Spleen (tissue), 11 donors: Measurements from ENCODE around the gene ALDH1A1. TPM values are rescaled to one million over a fixed set of nuclear protein-coding genes. Genes with fewer than 3 reads are reported as not detected.

Experiments
- DNase-seq: peaks from one replicate; pipeline ENCODE4 v3.0.0-alpha.2; 2020
- H3K27ac ChIP-seq, 8 donors: fragments of 200-600 bp; sonication (generic) in 7 of 8; 1 replicate in 4 of 8; 2 replicates in 4 of 8; pipeline versions ENCODE4 v1.5.0 to v1.8.0; 2016 to 2021; ENCODE audit warnings: inconsistent platforms in 4 of 8, mild to moderate bottlenecking in 4 of 8, moderate library complexity in 1 of 8
- H3K27me3 ChIP-seq, 7 donors: fragments of 200-600 bp; sonication (generic) in 6 of 7; replicated peaks in 1 of 7; 1 replicate in 4 of 7; 2 replicates in 3 of 7; pipeline versions ENCODE4 v1.5.0 to v1.8.0; 2016 to 2021; ENCODE audit warnings: inconsistent platforms in 3 of 7, mild to moderate bottlenecking in 1 of 7
- H3K36me3 ChIP-seq, 6 donors: fragments of 200-600 bp; sonication (generic) in 5 of 6; 1 replicate in 4 of 6; 2 replicates in 2 of 6; pipeline versions ENCODE4 v1.5.0 to v1.8.0; 2016 to 2021; ENCODE audit warnings: inconsistent platforms in 2 of 6
- H3K4me1 ChIP-seq, 6 donors: fragments of 200-600 bp; sonication (generic) in 5 of 6; 1 replicate in 3 of 6; 2 replicates in 3 of 6; pipeline versions ENCODE4 v1.5.0 to v1.8.0; 2016 to 2021; ENCODE audit warnings: inconsistent platforms in 3 of 6
- H3K4me3 ChIP-seq, 8 donors: fragments of 200-600 bp; sonication (generic) in 7 of 8; 1 replicate in 4 of 8; 2 replicates in 4 of 8; pipeline versions ENCODE4 v1.5.0 to v1.8.0; 2016 to 2021; ENCODE audit warnings: inconsistent platforms in 4 of 8, mild to moderate bottlenecking in 4 of 8, moderate library complexity in 2 of 8
- H3K9me3 ChIP-seq, 8 donors: fragments of 200-600 bp; sonication (generic) in 7 of 8; 1 replicate in 4 of 8; 2 replicates in 4 of 8; pipeline versions ENCODE4 v1.5.0 to v1.8.0; 2016 to 2021; ENCODE audit warnings: inconsistent platforms in 4 of 8
- CTCF ChIP-seq, 11 experiments: fragments of 200-600 bp in 7 of 11; fragments of 450-650 bp in 4 of 11; sonication (generic) in 4 of 11; IDR thresholded peaks in 8 of 11; conservative IDR thresholded peaks in 3 of 11; 1 replicate in 7 of 11; 2 replicates in 4 of 11; pipeline versions ENCODE4 v1.4.0 to v1.8.0; 2016 to 2021; ENCODE audit warnings: antibody characterized with exemption in 11 of 11, inconsistent platforms in 4 of 11, mild to moderate bottlenecking in 1 of 11
- POLR2A ChIP-seq, 3 donors: fragments of 450-650 bp; IDR thresholded peaks; one replicate each; pipeline ENCODE4 v1.5.1; 2017; ENCODE audit warnings: antibody characterized with exemption in 3 of 3, mild to moderate bottlenecking in 1 of 3
- POLR2AphosphoS5 ChIP-seq, 3 donors: sonication (generic); formaldehyde crosslinking; IDR thresholded peaks; one replicate each; pipeline ENCODE4 v1.5.1; 2017; ENCODE audit warnings: antibody characterized with exemption in 3 of 3
- WGBS, 5 donors: extraction: QIAGEN DNeasy Blood & Tissue Kit in 3 of 5; methylation state at CpG; one replicate each; pipeline versions ENCODE4 v1.1.5 to v1.1.7; 2013 to 2018; 5-methylcytosine and 5-hydroxymethylcytosine counted together
- intact Hi-C: fragments of 100-400 bp; cut with DNase I; formaldehyde crosslinking; loops from one replicate; pipeline ENCODE4 v1.15.0; 2023; ENCODE audit warnings: low total_unique reads
- polyA plus RNA-seq, 3 donors: library from polyadenylated mRNA; stranded (reverse); fragments of 200-250 nt; gene quantifications; one replicate each; pipeline ENCODE4 v1.2.1, GENCODE V29; 2013
- total RNA-seq, 7 donors: library from RNA; depleted of rRNA in 3 of 7; stranded (reverse); fragments of >200 nt in 3 of 7; fragmentation: NEBNext Ultra II Directional in 4 of 7; extraction: Animal tissue kit (Norgen Biotek cat#: 25700) in 4 of 7; gene quantifications; one replicate each; pipeline versions ENCODE4 v1.1.0 to v1.2.1, GENCODE V29; 2016 to 2021
- donor health status: healthy with polysubstance abuse.
- donor health status: DM: no; HTN: no; CAD: no; lungs with moderate emphysema.
- donor health status: DM: no; HTN: no; CAD: no.
- donor health status: Bipolar disorder and iron deficiency.
- donor health status: healthy.
- donor health status: DM: no; HTN: no; CAD: no.
- donor health status: DM: yes; HTN: yes; CAD: no.

ALDH1A1 gene
- total and polyA plus RNA-seq, 10 donors: 19.1 to 129 (median 64.4) TPM

- Histone ChIP-seq H3K4me1 (no peaks in the 10 kb centered on the region), H3K9me3 (no peaks in the 10 kb centered on the region), H3K4me3 (no peak overlapping the region), H3K27ac (no peak overlapping the region), H3K36me3 (no peaks in the 10 kb centered on the region), H3K27me3 (no peaks in the 10 kb centered on the region)
- DNase-seq: no peak
- 77 to 92% (median 85%) methylated on average over 2 of the region's 2 CpGs for WGBS, 5 donors
- intact Hi-C loops: no loop called here
- TF ChIP-seq CTCF (IDR thresholded peaks at IDR 0.05 in 8 of 11, conservative IDR thresholded peaks at IDR 0.05 in 3 of 11) (no peak), POLR2A (IDR thresholded peaks at IDR 0.05) (no peak), POLR2AphosphoS5 (IDR thresholded peaks at IDR 0.05) (no peak)
These were observed 16.6 kb downstream of the ALDH1A1 start for GRCh38 chr9:72936266-72936665.

GRCh38 chr9:72935595-72935994 lies 17.3 kb downstream of the ALDH1A1 start:
- no peak for DNase-seq
- Histone ChIP-seq H3K9me3 (no peaks in the 10 kb centered on the region), H3K4me1 (no peaks in the 10 kb centered on the region), H3K36me3 (no peaks in the 10 kb centered on the region), H3K27me3 (no peaks in the 10 kb centered on the region), H3K27ac (no peak overlapping the region), H3K4me3 (no peak overlapping the region)
- no peak for TF ChIP-seq POLR2AphosphoS5 (IDR thresholded peaks at IDR 0.05)
- TF ChIP-seq POLR2A (IDR thresholded peaks at IDR 0.05): no peak
- no peak for TF ChIP-seq CTCF (IDR thresholded peaks at IDR 0.05 in 8 of 11, conservative IDR thresholded peaks at IDR 0.05 in 3 of 11)
- WGBS, 5 donors: 89 to 96% (median 93%) methylated on average over 4 of the region's 4 CpGs
- intact Hi-C loops: no loop called here

GRCh38 chr9:72933730-72934665 lies 18.9 kb downstream of the ALDH1A1 start:
- intact Hi-C loops: no loop called here
- H3K9me3 ChIP-seq: no peaks in the 10 kb centered on the region
- H3K4me1 ChIP-seq: no peaks in the 10 kb centered on the region
- H3K4me3 ChIP-seq: no peak overlapping the region
- WGBS, 5 donors: 82 to 89% (median 87%) methylated on average over 4 of the region's 4 CpGs
- H3K36me3 ChIP-seq: no peaks in the 10 kb centered on the region
- TF ChIP-seq POLR2A (IDR thresholded peaks at IDR 0.05) (no peak), CTCF (IDR thresholded peaks at IDR 0.05 in 8 of 11, conservative IDR thresholded peaks at IDR 0.05 in 3 of 11) (no peak), POLR2AphosphoS5 (IDR thresholded peaks at IDR 0.05) (no peak)
- H3K27me3 ChIP-seq: no peaks in the 10 kb centered on the region
- no peak overlapping the region for H3K27ac ChIP-seq
- DNase-seq: no peak

- Histone ChIP-seq H3K36me3 (no peaks in the 10 kb centered on the region), H3K9me3 (no peaks in the 10 kb centered on the region), H3K27me3 (no peaks in the 10 kb centered on the region), H3K4me1 (no peaks in the 10 kb centered on the region), H3K4me3 (no peak overlapping the region), H3K27ac (no peak overlapping the region)
- 76 to 94% (median 87%) methylated on average over 3 of the region's 3 CpGs for WGBS, 5 donors
- no peak for TF ChIP-seq POLR2AphosphoS5 (IDR thresholded peaks at IDR 0.05)
- no peak for TF ChIP-seq CTCF (IDR thresholded peaks at IDR 0.05 in 8 of 11, conservative IDR thresholded peaks at IDR 0.05 in 3 of 11)
- TF ChIP-seq POLR2A (IDR thresholded peaks at IDR 0.05): no peak
- intact Hi-C loops: no loop called here
- no peak for DNase-seq
These were observed 20.2 kb downstream of the ALDH1A1 start for GRCh38 chr9:72932619-72933018.
